GM18858 (cell line): ENCODE results near the gene S100A9.
"Not testable (repeated sequence)": the region's sequence is repeated elsewhere in the genome, so short reads cannot be mapped to it uniquely, and the experiment has no call there.

Source experiments
- ATAC-seq: cut with Tn5 transposase; IDR thresholded peaks from one replicate; pipeline ENCODE4 v1.9.1; 2021; ENCODE audit not compliant: unreplicated experiment

Gene S100A9

GRCh38 chr1:153344718-153345025 is 13.0 kb upstream of the S100A9 start:
- no peak for ATAC-seq

- no peak for ATAC-seq
These were observed 12.2 kb upstream of the S100A9 start for GRCh38 chr1:153345187-153346076.

- ATAC-seq = no peak
These were observed 11.5 kb upstream of the S100A9 start for GRCh38 chr1:153346077-153346723.

GRCh38 chr1:153347049-153347448 is 10.6 kb upstream of the S100A9 start:
- ATAC-seq = not testable (repeated sequence)

GRCh38 chr1:153347856-153348255 is 9.8 kb upstream of the S100A9 start:
- ATAC-seq = no peak

GRCh38 chr1:153348511-153349362 is 8.9 kb upstream of the S100A9 start, which contains the start of gene PGLYRP4:
PGLYRP4 (minus strand) TSS chr1:153348841; CDS start chr1:153347932, 909 bp downstream.
- ATAC-seq = no peak

- ATAC-seq = no peak
These were observed 8.0 kb upstream of the S100A9 start for GRCh38 chr1:153349363-153350320.

- no peak for ATAC-seq
These were observed 7.2 kb upstream of the S100A9 start for GRCh38 chr1:153350321-153350957.

- no peak for ATAC-seq
These were observed 5.1 kb upstream of the S100A9 start for GRCh38 chr1:153352523-153352922.

- ATAC-seq = no peak
These were observed 4.3 kb upstream of the S100A9 start for GRCh38 chr1:153353226-153353947.

GRCh38 chr1:153354515-153355193 is 3.0 kb upstream of the S100A9 start:
- ATAC-seq = no peak

- ATAC-seq = no peak
These were observed 2.1 kb upstream of the S100A9 start for GRCh38 chr1:153355445-153356071.

- ATAC-seq = no peak
These were observed 1.1 kb upstream of the S100A9 start for GRCh38 chr1:153356392-153357075.

- ATAC-seq = no peak
These were observed 390 bp upstream of the S100A9 start for GRCh38 chr1:153357076-153357852.

- no peak for ATAC-seq
These were observed 979 bp downstream of the S100A9 start for GRCh38 chr1:153358691-153358975.

GRCh38 chr1:153359241-153359640 is 1.6 kb downstream of the S100A9 start:
- ATAC-seq = no peak

- no peak for ATAC-seq
These were observed 2.5 kb downstream of the S100A9 start for GRCh38 chr1:153360190-153360589.
